Activated B cell treated with CpG ODN at 0.5 μM for 24 hours (primary cell): ENCODE measurements around the gene SLFN5. TPM values are rescaled to one million over a fixed set of nuclear protein-coding genes. Genes with fewer than 3 reads are reported as not detected.

Experiments
- ATAC-seq: fragments of 200-7000 bp; cut with Tn5 transposase; one replicate; pipeline ENCODE4 v1.10.0; 2021; ENCODE audit warnings: low read depth, mild to moderate bottlenecking, moderate library complexity
- CTCF ChIA-PET: fragments of 350-600 bp; sonication (Branson Sonifier 250); formaldehyde crosslinking; loops from one replicate; lab custom pipeline; 2021; ENCODE audit warnings: antibody characterized with exemption; lab: Charles Lee
- POLR2A ChIA-PET: fragments of 350-600 bp; sonication (Branson Sonifier 250); formaldehyde crosslinking; loops from one replicate; lab custom pipeline; 2021; ENCODE audit warnings: antibody characterized with exemption; lab: Charles Lee
- DNase-seq: peaks from one replicate; pipeline ENCODE4 v3.0.0; 2022
- H3K27ac Mint-ChIP-seq: one replicate; pipeline ENCODE4 v1.8.0; 2020; ENCODE audit warnings: mixed read lengths
- H3K27me3 Mint-ChIP-seq: one replicate; pipeline ENCODE4 v1.8.0; 2021; ENCODE audit warnings: mixed read lengths
- H3K36me3 Mint-ChIP-seq: one replicate; pipeline ENCODE4 v1.8.0; 2021; ENCODE audit warnings: low read depth, mixed read lengths
- H3K4me1 Mint-ChIP-seq: one replicate; pipeline ENCODE4 v1.8.0; 2021; ENCODE audit warnings: mixed read lengths
- H3K4me3 Mint-ChIP-seq: one replicate; pipeline ENCODE4 v1.8.0; 2020; ENCODE audit warnings: mild to moderate bottlenecking, mixed read lengths
- H3K9me3 Mint-ChIP-seq: one replicate; pipeline ENCODE4 v1.8.0; 2020; ENCODE audit warnings: mixed read lengths
- CTCF ChIP-seq: fragments of 200-600 bp; IDR thresholded peaks from one replicate; pipeline ENCODE4 v1.8.0; 2022; ENCODE audit warnings: antibody characterized with exemption, mild to moderate bottlenecking
- intact Hi-C: fragments of 100-400 bp; cut with micrococcal nuclease; formaldehyde crosslinking; loops from one replicate; pipeline ENCODE4 v1.15.1; 2024
- total RNA-seq: library from RNA; stranded (reverse); gene quantifications from 2 replicates; pipeline ENCODE4 v1.2.3, GENCODE V29; 2022

Gene SLFN5
- total RNA-seq, 1 donor from 2014 or later: 15.2 TPM

- ChIA-PET CTCF (no interaction called here), POLR2A (no interaction called here)
- Mint-ChIP-seq H3K9me3 (no peaks in the 10 kb centered on the region), H3K4me1 (no peaks in the 10 kb centered on the region), H3K27me3 (peaks cover 26% of the 10 kb centered on the region), H3K4me3 (no peak overlapping the region), H3K27ac (no peak overlapping the region), H3K36me3 (no peaks in the 10 kb centered on the region)
- intact Hi-C loops: no loop called here
- TF ChIP-seq CTCF: no peak
- ATAC-seq (no peak), DNase-seq (no peak)
Measured at GRCh38 chr17:35213412-35213940, 29.4 kb upstream of the SLFN5 start.

- Mint-ChIP-seq H3K4me3 (no peak overlapping the region), H3K27me3 (peaks cover 21% of the 10 kb centered on the region), H3K27ac (no peak overlapping the region), H3K4me1 (no peaks in the 10 kb centered on the region), H3K36me3 (no peaks in the 10 kb centered on the region), H3K9me3 (no peaks in the 10 kb centered on the region)
- no peak for DNase-seq
- TF ChIP-seq CTCF: no peak
- CTCF ChIA-PET: no interaction called here
- ATAC-seq: no peak
- POLR2A ChIA-PET: no interaction called here
- intact Hi-C loops: no loop called here
Measured at GRCh38 chr17:35214192-35214591, 28.7 kb upstream of the SLFN5 start.

GRCh38 chr17:35214631-35215273 is 28.1 kb upstream of the SLFN5 start:
- no peaks in the 10 kb centered on the region for H3K36me3 Mint-ChIP-seq
- H3K4me3 Mint-ChIP-seq: no peak overlapping the region
- CTCF ChIA-PET: no interaction called here
- H3K27me3 Mint-ChIP-seq: peaks cover 15% of the 10 kb centered on the region
- DNase-seq (no peak), ATAC-seq (no peak)
- H3K27ac Mint-ChIP-seq: no peak overlapping the region
- POLR2A ChIA-PET: no interaction called here
- TF ChIP-seq CTCF: no peak
- H3K4me1 Mint-ChIP-seq: no peaks in the 10 kb centered on the region
- no peaks in the 10 kb centered on the region for H3K9me3 Mint-ChIP-seq
- intact Hi-C loops: no loop called here

- DNase-seq (no peak), ATAC-seq (no peak)
- Mint-ChIP-seq H3K27me3 (peaks cover 12% of the 10 kb centered on the region), H3K36me3 (no peaks in the 10 kb centered on the region), H3K9me3 (no peaks in the 10 kb centered on the region), H3K4me3 (no peak overlapping the region), H3K4me1 (no peaks in the 10 kb centered on the region), H3K27ac (no peak overlapping the region)
- TF ChIP-seq CTCF: no peak
- intact Hi-C loops: no loop called here
- ChIA-PET POLR2A (no interaction called here), CTCF (no interaction called here)
Measured at GRCh38 chr17:35217107-35217506, 25.8 kb upstream of the SLFN5 start.

- Mint-ChIP-seq H3K27ac (no peak overlapping the region), H3K9me3 (no peaks in the 10 kb centered on the region), H3K27me3 (peaks cover 13% of the 10 kb centered on the region), H3K36me3 (no peaks in the 10 kb centered on the region), H3K4me3 (no peak overlapping the region), H3K4me1 (no peaks in the 10 kb centered on the region)
- DNase-seq (no peak), ATAC-seq (no peak)
- TF ChIP-seq CTCF: no peak
- ChIA-PET CTCF (no interaction called here), POLR2A (no interaction called here)
- intact Hi-C loops: no loop called here
Measured at GRCh38 chr17:35218915-35219314, 24.0 kb upstream of the SLFN5 start.
